GM12878 (cell line): ENCODE data around the gene ZNF627. TPM values are rescaled to one million over a fixed set of nuclear protein-coding genes. Genes with fewer than 3 reads are reported as not detected.

Experiments
- ATF2 ChIP-seq: IDR thresholded peaks from 2 replicates; pipeline ENCODE4 v1.6.1; 2012; ENCODE audit warnings: low read length, inconsistent platforms
- BCLAF1 ChIP-seq: fragments of 450-650 bp; IDR thresholded peaks from 2 replicates; pipeline ENCODE4 v1.6.1; 2017; ENCODE audit warnings: antibody characterized with exemption, mild to moderate bottlenecking, moderate library complexity
- CBFB ChIP-seq: IDR thresholded peaks from 2 replicates; pipeline ENCODE4 v1.6.1; 2016; ENCODE audit warnings: antibody characterized with exemption, low read depth
- CBX3 ChIP-seq: fragments of 200-600 bp; sonication (generic); IDR thresholded peaks from 2 replicates; pipeline ENCODE4 v1.6.1; 2016; ENCODE audit warnings: low read depth, borderline replicate concordance
- CHD1 ChIP-seq: IDR thresholded peaks from 2 replicates; pipeline ENCODE4 v1.6.1; 2012; ENCODE audit warnings: low read depth, low read length, improper control_type of control experiment
- CHD2 ChIP-seq: IDR thresholded peaks from 2 replicates; pipeline ENCODE4 v1.6.1; 2011; ENCODE audit warnings: low read depth, low read length, improper control_type of control experiment, borderline replicate concordance
- E2F4 ChIP-seq: IDR thresholded peaks from 2 replicates; pipeline ENCODE4 v1.6.1; 2012; ENCODE audit warnings: low read depth, low read length, improper control_type of control experiment
- HCFC1 ChIP-seq: fragments of 150-350 bp; IDR thresholded peaks from 2 replicates; pipeline ENCODE4 v1.6.1; 2014; ENCODE audit warnings: low read length
- IRF4 ChIP-seq: IDR thresholded peaks from 2 replicates; pipeline ENCODE4 v1.6.1; 2011; ENCODE audit warnings: low read depth, low read length
- KLF5 ChIP-seq: fragments of 450-650 bp; IDR thresholded peaks from 2 replicates; pipeline ENCODE4 v1.6.1; 2014; ENCODE audit warnings: mild to moderate bottlenecking; ENCODE audit not compliant: partially characterized antibody
- MTA3 ChIP-seq: IDR thresholded peaks from 2 replicates; pipeline ENCODE4 v1.6.1; 2012; ENCODE audit warnings: low read length, inconsistent platforms, borderline replicate concordance
- NFYA ChIP-seq: IDR thresholded peaks from 2 replicates; pipeline ENCODE4 v1.6.1; 2011; ENCODE audit warnings: low read depth, mild to moderate bottlenecking, low read length, improper control_type of control experiment, borderline replicate concordance
- NRF1 ChIP-seq: conservative IDR thresholded peaks from 2 replicates; pipeline ENCODE4 v1.6.1; 2011; ENCODE audit warnings: mild to moderate bottlenecking, low read depth, low read length, improper control_type of control experiment
- PBX3 ChIP-seq: IDR thresholded peaks from 2 replicates; pipeline ENCODE4 v1.6.1; 2011; ENCODE audit warnings: mild to moderate bottlenecking, low read depth, low read length, moderate library complexity; ENCODE audit not compliant: insufficient replicate concordance
- POLR2A ChIP-seq: IDR thresholded peaks from 2 replicates; pipeline ENCODE4 v1.6.1; 2011; ENCODE audit warnings: low read depth, mild to moderate bottlenecking, low read length
- POLR2AphosphoS2 ChIP-seq: IDR thresholded peaks from 2 replicates; pipeline ENCODE4 v1.6.1; 2011; ENCODE audit warnings: low read depth, mild to moderate bottlenecking, low read length, improper control_type of control experiment, moderate library complexity
- RAD51 ChIP-seq: fragments of 450-650 bp; IDR thresholded peaks from 2 replicates; pipeline ENCODE4 v1.6.1; 2016; ENCODE audit warnings: moderate library complexity, mild to moderate bottlenecking, inconsistent platforms
- RUNX3 ChIP-seq: IDR thresholded peaks from 2 replicates; pipeline ENCODE4 v1.6.1; 2012; ENCODE audit warnings: low read length, inconsistent platforms
- SIN3A ChIP-seq: IDR thresholded peaks from 2 replicates; pipeline ENCODE4 v1.6.1; 2012; ENCODE audit warnings: low read depth, low read length, improper control_type of control experiment
- SMC3 ChIP-seq: IDR thresholded peaks from 2 replicates; pipeline ENCODE4 v1.6.1; 2011; ENCODE audit warnings: low read length, improper control_type of control experiment, borderline replicate concordance
- SP1 ChIP-seq: IDR thresholded peaks from one replicate; pipeline ENCODE4 v1.6.1; 2011; ENCODE audit warnings: low read depth, low read length
- SPI1 ChIP-seq: IDR thresholded peaks from 2 replicates; pipeline ENCODE4 v1.6.1; 2011; ENCODE audit warnings: low read depth, mild to moderate bottlenecking, low read length, moderate library complexity, borderline replicate concordance; ENCODE audit not compliant: insufficient read depth
- STAT3 ChIP-seq: IDR thresholded peaks from 2 replicates; pipeline ENCODE4 v1.6.1; 2011; ENCODE audit warnings: low read depth, low read length, improper control_type of control experiment
- ZBTB33 ChIP-seq: fragments of 450-650 bp; IDR thresholded peaks from 2 replicates; pipeline ENCODE4 v1.6.1; 2017; ENCODE audit warnings: mild to moderate bottlenecking
- polyA plus RNA-seq, 11 experiments: library from polyadenylated mRNA; depleted of rRNA in 4 of 11; unstranded in 6 of 11; stranded (reverse) in 5 of 11; fragments of >200 nt; fragmentation: Nextera tagmentation in 4 of 11; fragmentation: Illumina TruSeq in 1 of 11; extraction: Ambion mirVana in 4 of 11; extraction: Trizol in 1 of 11; gene quantifications; 1 replicate in 1 of 11; 2 replicates in 10 of 11; pipeline versions ENCODE4 v1.2.1 to v1.2.3, GENCODE V29; 2011 to 2016; ENCODE audit warnings: inconsistent platforms in 2 of 11, missing spikeins in 2 of 11, low read depth in 1 of 11
- total RNA-seq, 4 experiments: library from RNA; depleted of rRNA in 3 of 4; stranded (reverse); fragments of >200 nt in 3 of 4; fragmentation: Illumina TruSeq in 1 of 4; extraction: Trizol in 1 of 4; gene quantifications; 2 replicates each; pipeline versions ENCODE4 v1.2.1 to v1.2.3, GENCODE V29; 2013 to 2021

ZNF627 gene
- total and polyA plus RNA-seq, 10 of the 15 experiments (the other 5 are each of a cell fraction or from before 2014, with no cell fraction given) = 5.1 to 13.7 (median 10.2) TPM

- TF ChIP-seq E2F4 (peak; percentile 89), CBX3 (no peak), CHD2 (no peak), IRF4 (no peak), CBFB (no peak), SMC3 (no peak), PBX3 (peak; percentile 93), NRF1 (no peak), BCLAF1 (no peak), KLF5 (no peak), ATF2 (no peak), ZBTB33 (no peak), SP1 (peak; percentile 89), RUNX3 (no peak), RAD51 (no peak), POLR2AphosphoS2 (no peak), POLR2A (peak; percentile 73), STAT3 (no peak), HCFC1 (no peak), MTA3 (no peak), SIN3A (peak; percentile 88), NFYA (no peak), CHD1 (no peak), SPI1 (no peak)
Observed at GRCh38 chr19:11639602-11640471, 42.6 kb downstream of the ZNF627 start (continued).
